H1 (cell line): ENCODE results near the gene FICD. TPM values are rescaled to one million over a fixed set of nuclear protein-coding genes. Genes with fewer than 3 reads are reported as not detected.

Experiments used
- CTCF ChIA-PET: fragments of 300-600 bp; sonication (Branson Sonifier 250); formaldehyde crosslinking; loops from one replicate; lab custom pipeline; 2021; ENCODE audit not compliant: partially characterized antibody; lab: Charles Lee
- POLR2A ChIA-PET: fragments of 300-600 bp; sonication (Branson Sonifier 250); formaldehyde crosslinking; loops from one replicate; lab custom pipeline; 2021; ENCODE audit warnings: inconsistent platforms; ENCODE audit not compliant: partially characterized antibody; lab: Charles Lee
- DNase-seq, 2 experiments: peaks; one replicate each; pipeline versions ENCODE4 v3.0.0 to v3.0.0-alpha.2; 2010 to 2022; ENCODE audit warnings: low spot score in 2 of 2, low read depth in 1 of 2, mixed read lengths in 1 of 2
- FAIRE-seq: peaks from 2 replicates; lab custom pipeline; 2011; peaks lifted over from hg19 to GRCh38; lab: Jason Lieb, UNC
- H2AFZ ChIP-seq: 2 replicates; pipeline ENCODE4 v1.8.1; 2012; ENCODE audit warnings: low read length, inconsistent platforms
- H2AK5ac ChIP-seq: 2 replicates; pipeline ENCODE4 v1.6.1; 2013; ENCODE audit warnings: low read depth, low read length
- H2BK120ac ChIP-seq: replicated peaks from 2 replicates; pipeline ENCODE3; 2013; ENCODE audit warnings: low read depth, low read length, inconsistent platforms
- H2BK12ac ChIP-seq: 2 replicates; pipeline ENCODE4 v1.6.1; 2013; ENCODE audit warnings: low read depth, low read length
- H2BK15ac ChIP-seq: 2 replicates; pipeline ENCODE4 v1.6.1; 2013; ENCODE audit warnings: low read length
- H2BK20ac ChIP-seq: 2 replicates; pipeline ENCODE4 v1.6.1; 2013; ENCODE audit warnings: low read length
- H2BK5ac ChIP-seq: 2 replicates; pipeline ENCODE4 v1.6.1; 2013; ENCODE audit warnings: low read depth, low read length
- H3K14ac ChIP-seq: 2 replicates; pipeline ENCODE4 v1.6.1; 2013; ENCODE audit warnings: inconsistent platforms; ENCODE audit not compliant: insufficient read length
- H3K18ac ChIP-seq: 2 replicates; pipeline ENCODE4 v1.6.1; 2013; ENCODE audit warnings: low read length; ENCODE audit errors: extremely low read depth
- H3K23ac ChIP-seq: 2 replicates; pipeline ENCODE4 v1.6.1; 2013; ENCODE audit warnings: inconsistent platforms; ENCODE audit not compliant: insufficient read length
- H3K23me2 ChIP-seq: 2 replicates; pipeline ENCODE4 v1.6.1; 2013; ENCODE audit warnings: low read depth, low read length
- H3K27ac ChIP-seq: 2 replicates; pipeline ENCODE4 v1.6.1; 2011; ENCODE audit warnings: low read depth, low read length, inconsistent platforms
- H3K27me3 ChIP-seq, 4 experiments: replicated peaks in 1 of 4; 1 replicate in 1 of 4; 2 replicates in 3 of 4; pipeline versions ENCODE4 v1.6.1 to v1.8.1; 2011 to 2013; ENCODE audit warnings: low read length in 3 of 4, mild to moderate bottlenecking in 3 of 4, inconsistent platforms in 2 of 4, mixed read lengths in 2 of 4, moderate library complexity in 1 of 4; ENCODE audit not compliant: control insufficient read depth in 3 of 4, insufficient read depth in 3 of 4; ENCODE audit errors: extremely low read depth in 1 of 4
- H3K36me3 ChIP-seq, 4 experiments: 2 replicates each; pipeline versions ENCODE4 v1.6.1 to v1.8.1; 2011 to 2013; ENCODE audit warnings: mild to moderate bottlenecking in 4 of 4, low read length in 3 of 4, moderate library complexity in 2 of 4, control low read depth in 1 of 4, inconsistent platforms in 1 of 4; ENCODE audit not compliant: insufficient read depth in 4 of 4, control insufficient read depth in 2 of 4
- H3K4ac ChIP-seq: replicated peaks from 2 replicates; pipeline ENCODE3; 2013; ENCODE audit warnings: low read length, low read depth, mixed read lengths, inconsistent platforms; ENCODE audit not compliant: insufficient read length
- H3K4me1 ChIP-seq, 4 experiments: replicated peaks in 1 of 4; 1 replicate in 1 of 4; 2 replicates in 3 of 4; pipeline versions ENCODE4 v1.6.1 to v1.8.1; 2011 to 2013; ENCODE audit warnings: low read length in 3 of 4, inconsistent platforms in 2 of 4, mixed read lengths in 1 of 4; ENCODE audit not compliant: insufficient read depth in 4 of 4, control insufficient read depth in 3 of 4
- H3K4me2 ChIP-seq, 2 experiments: 2 replicates each; pipeline versions ENCODE4 v1.6.1 to v1.8.1; 2011 to 2013; ENCODE audit warnings: low read depth in 2 of 2, low read length in 2 of 2, control low read depth in 1 of 2, inconsistent platforms in 1 of 2, mild to moderate bottlenecking in 1 of 2; ENCODE audit not compliant: insufficient read depth in 1 of 2
- H3K4me3 ChIP-seq, 4 experiments: fragments of 200-600, 300-600 bp in 1 of 4; sonication (generic), shearing (Covaris generic), sonication (Bioruptor Twin) in 1 of 4; 2 replicates each; pipeline versions ENCODE4 v1.5.1 to v1.8.1; 2011 to 2016; ENCODE audit warnings: low read length in 4 of 4, low read depth in 3 of 4, control low read depth in 2 of 4, inconsistent platforms in 2 of 4, mild to moderate bottlenecking in 2 of 4, mixed read lengths in 1 of 4, moderate library complexity in 1 of 4; ENCODE audit not compliant: insufficient read depth in 2 of 4; ENCODE audit errors: extremely low read depth in 1 of 4
- H3K56ac ChIP-seq: replicated peaks from 2 replicates; pipeline ENCODE3; 2013; ENCODE audit warnings: low read depth, mild to moderate bottlenecking, mixed read lengths, low read length, inconsistent platforms; ENCODE audit not compliant: insufficient read length
- H3K79me1 ChIP-seq: 2 replicates; pipeline ENCODE4 v1.6.1; 2013; ENCODE audit warnings: low read depth, low read length, control low read depth
- H3K79me2 ChIP-seq, 2 experiments: 2 replicates each; pipeline versions ENCODE4 v1.6.1 to v1.8.1; 2012 to 2013; ENCODE audit warnings: low read length in 2 of 2, mild to moderate bottlenecking in 2 of 2, inconsistent platforms in 1 of 2; ENCODE audit not compliant: insufficient read depth in 2 of 2, control insufficient read depth in 1 of 2
- H3K9ac ChIP-seq, 4 experiments: replicated peaks in 1 of 4; 1 replicate in 1 of 4; 2 replicates in 3 of 4; pipeline versions ENCODE4 v1.6.1 to v1.8.1; 2011 to 2013; ENCODE audit warnings: low read depth in 3 of 4, low read length in 3 of 4, control low read depth in 2 of 4, mild to moderate bottlenecking in 2 of 4, moderate library complexity in 2 of 4, inconsistent platforms in 1 of 4; ENCODE audit errors: extremely low read depth in 1 of 4
- H3K9me3 ChIP-seq, 2 experiments: 2 replicates each; pipeline versions ENCODE4 v1.6.1 to v1.8.1; 2012 to 2013; ENCODE audit warnings: mild to moderate bottlenecking in 2 of 2, moderate library complexity in 2 of 2, control low read depth in 1 of 2, inconsistent platforms in 1 of 2, low read depth in 1 of 2, low read length in 1 of 2, mixed read lengths in 1 of 2; ENCODE audit not compliant: insufficient read depth in 2 of 2
- H4K20me1 ChIP-seq, 2 experiments: replicated peaks in 1 of 2; 2 replicates each; pipeline versions ENCODE3 to v1.8.1; 2011 to 2013; ENCODE audit warnings: inconsistent platforms in 2 of 2, low read length in 2 of 2, mild to moderate bottlenecking in 1 of 2; ENCODE audit not compliant: insufficient read depth in 2 of 2, control insufficient read depth in 1 of 2
- H4K5ac ChIP-seq: 2 replicates; pipeline ENCODE4 v1.6.1; 2013; ENCODE audit warnings: low read length, low read depth, mixed read lengths, inconsistent platforms; ENCODE audit not compliant: insufficient read length
- H4K8ac ChIP-seq: 2 replicates; pipeline ENCODE4 v1.8.0; 2013; ENCODE audit warnings: mild to moderate bottlenecking, moderate library complexity, low read length, inconsistent platforms; ENCODE audit not compliant: insufficient read depth; ENCODE audit errors: extremely low read depth
- H4K91ac ChIP-seq: replicated peaks from 2 replicates; pipeline ENCODE3; 2013; ENCODE audit warnings: low read length, mixed read lengths, inconsistent platforms; ENCODE audit not compliant: insufficient read length
- ASH2L ChIP-seq: fragments of 200-600, 300-600 bp; sonication (generic); IDR thresholded peaks from one replicate; pipeline ENCODE4 v1.7.1; 2017; ENCODE audit warnings: low read length
- CEBPB ChIP-seq: IDR thresholded peaks from 2 replicates; pipeline ENCODE4 v1.6.1; 2012; ENCODE audit warnings: low read depth, low read length
- FOSL1 ChIP-seq: IDR thresholded peaks from 2 replicates; pipeline ENCODE4 v1.6.1; 2011; ENCODE audit warnings: mild to moderate bottlenecking, low read depth, low read length, moderate library complexity; ENCODE audit not compliant: insufficient read depth
- HDAC2 ChIP-seq, 2 experiments: fragments of 300-600 bp in 1 of 2; sonication (generic) in 1 of 2; IDR thresholded peaks; 2 replicates each; pipeline ENCODE4 v1.6.1; 2011 to 2012; ENCODE audit warnings: low read depth in 2 of 2, low read length in 2 of 2, mild to moderate bottlenecking in 2 of 2, moderate library complexity in 2 of 2, borderline replicate concordance in 1 of 2, inconsistent platforms in 1 of 2
- MAFK ChIP-seq: IDR thresholded peaks from 2 replicates; pipeline ENCODE4 v1.6.1; 2012; ENCODE audit warnings: low read depth, mild to moderate bottlenecking, improper control_type of control experiment, low read length
- POLR2AphosphoS5 ChIP-seq: IDR thresholded peaks from 2 replicates; pipeline ENCODE4 v1.6.1; 2011; ENCODE audit warnings: low read depth, low read length
- SIN3A ChIP-seq, 2 experiments: IDR thresholded peaks in 1 of 2; conservative IDR thresholded peaks in 1 of 2; 2 replicates each; pipeline ENCODE4 v1.6.1; 2011 to 2012; ENCODE audit warnings: low read length in 2 of 2, improper control_type of control experiment in 1 of 2, low read depth in 1 of 2, mild to moderate bottlenecking in 1 of 2
- WGBS, 2 experiments: shearing (Covaris generic) in 1 of 2; methylation state at CpG; one replicate each; pipeline versions ENCODE4 v1.1.6 to v1.1.7; 2013 to 2015; ENCODE audit warnings: low lambda C conversion rate in 2 of 2, mixed read lengths in 2 of 2, inconsistent platforms in 1 of 2, low coverage in 1 of 2, missing lambda C conversion rate in 1 of 2; ENCODE audit not compliant: insufficient replicate concordance in 2 of 2, insufficient coverage in 1 of 2, insufficient read length in 1 of 2; ENCODE audit errors: extremely low coverage in 1 of 2, missing lambda C conversion rate in 1 of 2; 5-methylcytosine and 5-hydroxymethylcytosine counted together
- polyA plus RNA-seq, 7 experiments: library from polyadenylated mRNA; depleted of rRNA in 3 of 7; stranded (reverse) in 5 of 7; unstranded in 2 of 7; fragments of >200 nt in 5 of 7; fragments of 200-250 nt in 2 of 7; gene quantifications; 1 replicate in 5 of 7; 2 replicates in 1 of 7; 4 replicates in 1 of 7; pipeline versions ENCODE4 v1.2.1 to v1.2.3, GENCODE V29; 2011 to 2013; ENCODE audit warnings: missing spikeins in 2 of 7, mixed read lengths in 2 of 7
- total RNA-seq: library from RNA; stranded (reverse); fragmentation: NEBNext Ultra II Directional; extraction: Animal tissue kit (Norgen Biotek cat#: 25700); gene quantifications from 2 replicates; pipeline ENCODE4 v1.2.1, GENCODE V29; 2021
- TF ChIP-seq, protein P1 (sequence below): IDR thresholded peaks from 2 replicates; pipeline ENCODE4 v1.6.1; 2012; ENCODE audit warnings: low read length, inconsistent platforms

Gene FICD
- total and polyA plus RNA-seq, 2 of the 8 experiments (the other 6 are each of a cell fraction or from before 2014, with no cell fraction given): 2.2 to 6.0 TPM

DNA sequence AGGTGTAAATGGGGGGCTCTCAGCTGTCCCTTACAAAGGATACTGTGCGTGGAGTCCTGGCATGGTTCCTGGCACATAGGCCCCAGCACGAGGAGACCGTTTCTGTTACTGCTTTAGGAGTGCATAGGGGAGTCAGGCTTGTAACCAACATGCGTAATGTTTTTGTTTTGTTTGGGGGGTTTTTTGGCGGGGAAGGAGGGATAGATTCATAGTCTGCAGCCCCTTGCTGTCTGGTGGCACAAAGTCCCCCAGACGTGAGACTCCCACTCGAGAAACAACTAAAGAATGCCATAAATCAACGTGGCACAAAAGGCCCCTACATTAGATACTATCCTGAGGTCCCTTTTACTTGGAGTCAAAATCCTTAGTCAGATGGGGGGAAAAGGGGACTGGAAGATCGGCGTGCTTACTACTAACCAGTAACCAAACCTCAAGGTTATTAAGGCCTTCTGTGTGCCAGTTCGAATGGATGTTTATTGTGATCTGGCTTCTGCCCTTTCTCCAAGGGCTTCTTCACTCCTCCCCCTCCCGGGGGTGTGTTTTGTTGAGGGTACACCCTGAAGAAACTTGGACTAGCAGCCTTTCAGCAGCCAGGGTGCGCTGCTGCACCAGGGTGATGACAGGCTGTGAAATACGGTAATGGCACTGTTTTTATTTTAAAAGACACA is 48.2 kb downstream of the FICD start:
- Histone ChIP-seq H3K4me3 (peak overlapping the region; percentile 75 to 100 (median 94)), H3K27ac (peak overlapping the region; percentile 65), H2AFZ (0 out of 2 replicates have a peak overlapping the region, but pooled peaks have one; percentile 62), H3K9ac (peak overlapping the region in 3 of 4 experiments; percentile 70 to 82 (median 79); a peak in 5 of 7 replicates), H3K14ac (no peak overlapping the region), H2BK12ac (peak overlapping the region; percentile 22; the same call in 1 of the 2 replicates), H3K4ac (no peak overlapping the region), H4K8ac (peak overlapping the region; percentile 95; the same call in 1 of the 2 replicates), H3K79me2 (peaks cover 25 to 40% of the 10 kb centered on the region in 2 experiments), H3K23me2 (peaks cover 20% of the 10 kb centered on the region), H2BK120ac (no peak overlapping the region), H3K23ac (no peak overlapping the region), H3K18ac (no peak overlapping the region), H3K4me2 (peak overlapping the region; percentile 99 to 100), H2AK5ac (no peak overlapping the region), H4K5ac (no peak overlapping the region), H3K27me3 (no peaks in the 10 kb centered on the region), H3K9me3 (no peaks in the 10 kb centered on the region), H3K79me1 (no peaks in the 10 kb centered on the region), H2BK5ac (peak overlapping the region; percentile 45; the same call in 1 of the 2 replicates), H3K36me3 (peaks cover 24 to 45% (median 40%) of the 10 kb centered on the region in 4 experiments), H3K56ac (no peak overlapping the region), H3K4me1 (peaks cover 0 to 4% (median 0%) of the 10 kb centered on the region in 4 experiments; a peak in 1 of 7 replicates), H2BK15ac (no peak overlapping the region), H4K91ac (no peak overlapping the region), H4K20me1 (peaks cover 3 to 11% of the 10 kb centered on the region in 2 experiments), H2BK20ac (no peak overlapping the region)
- FAIRE-seq: no peak
- DNase-seq: peak; percentile 56 to 72
- POLR2A ChIA-PET: interaction anchor here (1.1 to 4.3 kb wide), 7 partner anchors 15 to 58 kb away, joined by 3 to 40 read pairs (median 6); no protein-coding TSS in a partner anchor
- CTCF ChIA-PET: interaction anchor here (0.9 to 24.3 kb wide), 10 partner anchors 10 to 74 kb away, joined by 3 to 523 read pairs (median 4); no protein-coding TSS in a partner anchor
- WGBS, 2 experiments: 10% methylated on average over 14 of the region's 14 CpGs; no CpG with 5 or more reads in 1 of the 2 experiments
- peak; percentile 21; the same call in 1 of the 2 replicates for TF ChIP-seq CEBPB
- TF ChIP-seq SIN3A (conservative IDR thresholded peaks at IDR 0.05 in 1 of 2, IDR thresholded peaks at IDR 0.05 in 1 of 2; ENCODE audit: low read depth in 1 of 2, low read length in 2 of 2): peak in 1 of 2 experiments; percentile 59; a peak in 2 of 4 replicates
- no peak; the same call in 1 of the 2 replicates for TF ChIP-seq POLR2AphosphoS5
- TF ChIP-seq ASH2L: no peak
- TF ChIP-seq, protein P1, sequence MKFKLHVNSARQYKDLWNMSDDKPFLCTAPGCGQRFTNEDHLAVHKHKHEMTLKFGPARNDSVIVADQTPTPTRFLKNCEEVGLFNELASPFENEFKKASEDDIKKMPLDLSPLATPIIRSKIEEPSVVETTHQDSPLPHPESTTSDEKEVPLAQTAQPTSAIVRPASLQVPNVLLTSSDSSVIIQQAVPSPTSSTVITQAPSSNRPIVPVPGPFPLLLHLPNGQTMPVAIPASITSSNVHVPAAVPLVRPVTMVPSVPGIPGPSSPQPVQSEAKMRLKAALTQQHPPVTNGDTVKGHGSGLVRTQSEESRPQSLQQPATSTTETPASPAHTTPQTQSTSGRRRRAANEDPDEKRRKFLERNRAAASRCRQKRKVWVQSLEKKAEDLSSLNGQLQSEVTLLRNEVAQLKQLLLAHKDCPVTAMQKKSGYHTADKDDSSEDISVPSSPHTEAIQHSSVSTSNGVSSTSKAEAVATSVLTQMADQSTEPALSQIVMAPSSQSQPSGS: no peak
- TF ChIP-seq HDAC2 (IDR thresholded peaks at IDR 0.05; ENCODE audit: borderline replicate concordance in 1 of 2, low read depth in 2 of 2, low read length in 2 of 2): peak in 1 of 2 experiments; percentile 47; a peak in 1 of 4 replicates
- 0 out of 2 replicates have a peak, but pooled peaks have one; percentile 21 for TF ChIP-seq MAFK
- TF ChIP-seq FOSL1: no peak
